Smooth muscle cell (in vitro differentiated cells): ENCODE results near the gene ALKBH4. TPM values are rescaled to one million over a fixed set of nuclear protein-coding genes. Genes with fewer than 3 reads are reported as not detected.

ENCODE experiments used
- DNase-seq: peaks from one replicate; lab custom pipeline; 2025; ENCODE audit not compliant: unreplicated experiment; lab: John Stamatoyannopoulos, UW
- H2AFZ ChIP-seq: fragments of 200-600 bp; sonication (generic); 2 replicates; pipeline ENCODE4 v1.6.0; 2016; ENCODE audit warnings: antibody characterized with exemption, low read depth, mild to moderate bottlenecking
- H3F3A ChIP-seq: fragments of 200-600 bp; sonication (generic); 2 replicates; pipeline ENCODE4 v1.6.0; 2017; ENCODE audit warnings: antibody characterized with exemption, low read depth
- H3K27ac ChIP-seq: fragments of 200-600 bp; sonication (generic); 2 replicates; pipeline ENCODE4 v1.5.1; 2016; ENCODE audit warnings: low read depth, mild to moderate bottlenecking
- H3K27me3 ChIP-seq: fragments of 200-600 bp; sonication (generic); 2 replicates; pipeline ENCODE4 v1.6.1; 2016; ENCODE audit warnings: low read depth, mild to moderate bottlenecking
- H3K36me3 ChIP-seq: fragments of 200-600 bp; sonication (generic); 2 replicates; pipeline ENCODE4 v1.5.1; 2016; ENCODE audit warnings: low read depth
- H3K4me1 ChIP-seq: fragments of 200-600 bp; sonication (generic); 2 replicates; pipeline ENCODE4 v1.5.1; 2016; ENCODE audit warnings: low read depth
- H3K4me2 ChIP-seq: fragments of 200-600 bp; sonication (generic); 2 replicates; pipeline ENCODE4 v1.6.0; 2016; ENCODE audit warnings: mild to moderate bottlenecking
- H3K4me3 ChIP-seq: fragments of 200-600 bp; sonication (generic); 2 replicates; pipeline ENCODE4 v1.5.1; 2016; ENCODE audit warnings: mild to moderate bottlenecking
- H3K79me2 ChIP-seq: fragments of 200-600 bp; sonication (generic); 2 replicates; pipeline ENCODE4 v1.6.0; 2016; ENCODE audit warnings: low read depth, mild to moderate bottlenecking
- H3K9ac ChIP-seq: fragments of 200-600 bp; sonication (generic); 2 replicates; pipeline ENCODE4 v1.6.0; 2016; ENCODE audit warnings: low read depth
- H3K9me3 ChIP-seq: fragments of 200-600 bp; sonication (generic); replicated peaks from 2 replicates; pipeline ENCODE4 v1.5.1; 2016; ENCODE audit warnings: low read depth
- H4K20me1 ChIP-seq: fragments of 200-600 bp; sonication (generic); 2 replicates; pipeline ENCODE4 v1.6.0; 2016; ENCODE audit warnings: low read depth
- CTCF ChIP-seq: fragments of 200-600 bp; sonication (generic); IDR thresholded peaks from 2 replicates; pipeline ENCODE4 v1.5.1; 2017; ENCODE audit warnings: borderline replicate concordance, mild to moderate bottlenecking, antibody characterized with exemption; ENCODE audit not compliant: insufficient read depth, poor library complexity, severe bottlenecking
- WGBS: methylation state at CpG from one replicate; pipeline ENCODE4 v1.1.7; 2016; ENCODE audit warnings: low lambda C conversion rate; 5-methylcytosine and 5-hydroxymethylcytosine counted together
- polyA plus RNA-seq: library from polyadenylated mRNA; unstranded; fragments of >200 nt; fragmentation: Nextera tagmentation; extraction: Ambion mirVana; gene quantifications from 2 replicates; pipeline ENCODE4 v1.2.1, GENCODE V29; 2016
- total RNA-seq: library from RNA; depleted of rRNA; stranded (reverse); fragments of >200 nt; gene quantifications from 2 replicates; pipeline ENCODE4 v1.2.3, GENCODE V29; 2014

ALKBH4 gene
- total and polyA plus RNA-seq, 2 experiments from 2014 or later: 7.0 to 15.7 TPM

GRCh38 chr7:102426268-102427018, 38.2 kb downstream of the ALKBH4 start:
- no peak for DNase-seq
- WGBS: 98% methylated on average over 16 of the region's 16 CpGs
- no peak overlapping the region for H2AFZ ChIP-seq
- H3K4me1 ChIP-seq: no peaks in the 10 kb centered on the region
- peaks cover 19% of the 10 kb centered on the region for H4K20me1 ChIP-seq
- no peak overlapping the region for H3K27ac ChIP-seq
- no peaks in the 10 kb centered on the region for H3K36me3 ChIP-seq
- no peaks in the 10 kb centered on the region for H3K79me2 ChIP-seq
- TF ChIP-seq CTCF: no peak
- H3F3A ChIP-seq: peaks cover 20% of the 10 kb centered on the region
- no peak overlapping the region for H3K4me3 ChIP-seq
- no peak overlapping the region for H3K4me2 ChIP-seq
- no peaks in the 10 kb centered on the region for H3K27me3 ChIP-seq
- no peak overlapping the region for H3K9ac ChIP-seq
- H3K9me3 ChIP-seq: no peaks in the 10 kb centered on the region

- Histone ChIP-seq H3K79me2 (no peaks in the 10 kb centered on the region), H3K4me3 (no peak overlapping the region), H3K27me3 (no peaks in the 10 kb centered on the region), H2AFZ (no peak overlapping the region), H3K9ac (no peak overlapping the region), H3K36me3 (no peaks in the 10 kb centered on the region), H3F3A (peaks cover 19% of the 10 kb centered on the region), H3K27ac (no peak overlapping the region), H3K4me2 (no peak overlapping the region), H3K4me1 (no peaks in the 10 kb centered on the region), H4K20me1 (peaks cover 20% of the 10 kb centered on the region), H3K9me3 (no peaks in the 10 kb centered on the region)
- no peak for TF ChIP-seq CTCF
- no peak for DNase-seq
- 94% methylated on average over 25 of the region's 25 CpGs for WGBS
These were observed 38.9 kb downstream of the ALKBH4 start for GRCh38 chr7:102425639-102426267.

- no peak for TF ChIP-seq CTCF
- Histone ChIP-seq H3K36me3 (no peaks in the 10 kb centered on the region), H3K4me3 (no peak overlapping the region), H3K4me1 (no peaks in the 10 kb centered on the region), H2AFZ (no peak overlapping the region), H3K4me2 (no peak overlapping the region), H4K20me1 (peaks cover 21% of the 10 kb centered on the region), H3K27me3 (no peaks in the 10 kb centered on the region), H3F3A (peaks cover 9% of the 10 kb centered on the region), H3K9me3 (no peaks in the 10 kb centered on the region), H3K9ac (no peak overlapping the region), H3K79me2 (no peaks in the 10 kb centered on the region), H3K27ac (no peak overlapping the region)
- WGBS: 93% methylated on average over 12 of the region's 13 CpGs
- DNase-seq: no peak
These were observed 39.9 kb downstream of the ALKBH4 start for GRCh38 chr7:102424787-102425218.
